Hypothalamus (tissue), 51 donors: Measurements from ENCODE around the gene SPRY4.
"Not testable (repeated sequence)": the region's sequence is repeated elsewhere in the genome, so short reads cannot be mapped to it uniquely, and the experiment has no call there.

Experiments
- DNase-seq, 51 donors: peaks; one replicate each; lab custom pipeline; 2025; lab: John Stamatoyannopoulos, UW

Gene SPRY4

DNA sequence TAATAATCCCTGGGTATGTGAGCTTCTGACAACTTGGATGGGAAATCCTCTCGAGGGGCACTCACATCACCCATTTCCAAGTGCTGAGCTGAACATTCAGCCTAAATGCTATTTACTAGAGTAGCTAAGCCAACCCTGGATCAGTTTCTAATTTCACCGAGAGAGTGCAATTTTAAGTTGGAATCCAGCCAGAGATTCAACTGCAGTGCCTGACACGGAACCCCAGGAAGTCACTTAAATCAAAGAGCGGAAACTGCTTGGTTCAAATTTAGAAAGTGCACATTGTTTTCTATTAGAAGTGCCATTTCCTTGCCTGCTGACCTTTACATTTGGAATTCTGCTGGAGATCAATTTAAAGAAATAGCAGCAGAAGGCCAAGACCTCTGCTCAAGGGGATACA, 8.8 kb downstream of the SPRY4 start:
- DNase-seq = no peak

DNA sequence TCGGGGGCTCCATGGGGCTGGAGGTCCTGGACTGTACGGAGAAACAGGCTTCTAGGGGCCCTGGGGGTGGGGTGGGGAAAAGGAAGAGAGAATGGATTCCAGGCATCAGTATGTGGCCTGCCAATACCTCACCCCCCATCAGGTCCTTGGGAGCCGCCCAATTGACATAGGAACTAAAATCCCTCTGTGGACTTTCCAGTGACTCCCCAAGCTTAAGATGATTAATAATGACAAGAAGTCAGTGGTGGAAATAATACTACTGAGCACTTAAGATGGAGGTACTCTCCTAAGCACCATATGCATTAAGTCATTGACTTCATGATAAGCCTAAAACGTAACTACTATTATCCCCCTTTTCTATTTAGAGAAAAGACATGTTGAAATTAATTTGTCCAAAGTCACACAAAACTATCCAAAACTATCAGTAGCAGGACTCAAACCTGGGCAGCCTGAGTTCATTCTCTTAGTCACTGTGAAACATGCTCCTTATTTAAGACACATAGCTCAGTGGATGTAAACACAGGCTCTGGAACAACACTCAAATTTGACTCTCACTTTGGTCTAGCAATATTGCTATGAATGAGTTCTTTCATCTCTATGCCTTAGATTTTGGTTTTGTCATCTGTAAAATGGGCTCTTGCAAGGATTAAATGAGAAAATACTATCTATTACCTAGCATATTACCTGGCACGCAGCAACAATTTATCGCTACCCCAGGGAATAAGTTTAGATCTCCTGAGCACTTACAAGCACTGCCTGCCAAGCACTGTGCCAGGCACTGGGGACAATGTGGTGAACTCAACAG, 9.5 kb downstream of the SPRY4 start:
- no peak for DNase-seq

DNA sequence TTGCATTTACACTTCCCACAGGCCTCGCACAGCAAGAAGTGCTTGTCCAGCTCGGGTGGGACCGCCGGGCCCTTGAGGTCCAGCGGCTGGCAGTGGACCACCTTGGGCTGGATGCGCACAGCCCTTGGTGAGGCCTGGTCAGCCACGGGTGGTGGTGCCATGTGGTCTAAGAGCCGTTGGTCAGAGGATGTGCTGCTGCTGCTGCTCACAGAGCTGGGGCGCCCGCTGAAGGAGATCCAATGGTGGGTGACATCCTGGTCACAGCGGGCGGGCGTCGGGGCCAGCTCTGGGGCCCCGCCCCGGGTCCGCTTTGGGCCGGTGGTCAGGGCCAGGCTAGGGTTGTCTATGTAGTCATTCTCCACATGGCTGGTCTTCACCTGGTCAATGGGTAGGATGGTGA, 10.2 kb downstream of the SPRY4 start:
- no peak for DNase-seq

GRCh38 chr5:142314109-142314508, 10.7 kb downstream of the SPRY4 start:
- DNase-seq = no peak

- DNase-seq = no peak
Measured at GRCh38 chr5:142313682-142314081, 11.1 kb downstream of the SPRY4 start.

DNA sequence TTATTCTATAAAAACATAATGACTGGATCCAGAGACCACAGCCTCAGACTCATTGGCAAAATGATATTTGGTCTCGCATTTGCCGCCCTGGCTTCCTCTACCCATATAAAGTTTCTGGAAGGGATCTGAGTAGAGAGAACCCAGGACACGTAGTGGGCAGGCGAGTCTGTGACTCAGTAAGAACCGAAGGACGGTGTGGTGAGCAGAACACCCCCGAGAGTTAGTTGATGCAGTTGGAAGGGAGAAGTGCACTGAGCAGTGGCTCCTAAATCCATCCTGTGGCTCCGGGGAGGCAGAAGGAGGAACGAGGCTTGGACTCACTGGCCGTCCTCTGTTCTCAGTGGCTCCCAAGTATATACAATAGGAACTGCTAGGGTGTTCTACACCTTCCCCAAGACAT, 11.5 kb downstream of the SPRY4 start:
- DNase-seq = no peak

- DNase-seq = no peak
Measured at GRCh38 chr5:142312399-142312798, 12.4 kb downstream of the SPRY4 start.

DNA sequence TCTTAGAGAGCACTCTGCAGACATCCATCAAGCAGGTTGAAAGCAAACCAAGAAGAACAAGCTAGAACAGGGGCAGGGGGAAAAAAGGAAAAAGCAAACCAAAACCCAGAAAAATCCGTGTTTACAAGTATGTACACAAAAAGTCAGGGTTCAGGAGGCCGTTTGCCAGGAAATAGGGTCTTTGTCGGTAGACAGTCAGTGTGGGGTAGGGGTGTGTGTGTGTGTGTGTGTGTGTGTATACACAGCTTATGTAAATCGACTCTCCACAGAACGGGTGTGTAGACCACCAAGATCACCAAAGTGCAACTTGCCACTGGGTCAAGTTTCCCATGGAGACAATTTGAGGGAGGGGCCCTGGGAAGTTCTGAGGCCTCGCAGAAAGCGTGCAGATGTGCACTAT, 13.1 kb downstream of the SPRY4 start:
- DNase-seq = no peak

DNA sequence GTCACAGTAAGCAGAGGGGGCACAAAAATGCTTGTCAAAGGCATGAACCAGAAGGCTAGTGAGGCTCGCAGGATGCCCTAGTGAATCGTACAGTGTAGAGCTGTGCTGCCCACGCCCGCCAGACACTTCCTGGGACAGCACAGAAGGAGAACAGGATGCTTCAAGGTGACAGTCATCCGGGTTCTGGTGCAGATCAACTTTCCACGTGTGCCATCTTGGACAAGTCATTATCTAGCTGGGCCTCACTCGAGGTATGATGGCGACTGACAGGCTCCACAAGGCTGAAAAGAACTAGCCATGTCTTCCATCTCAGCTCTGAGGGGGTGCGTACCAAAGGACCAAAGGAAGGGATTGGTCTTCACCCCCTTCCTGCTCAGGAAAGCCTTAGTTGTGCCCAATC, 14.0 kb downstream of the SPRY4 start:
- no peak for DNase-seq

GRCh38 chr5:142309747-142310318, 15.0 kb downstream of the SPRY4 start:
- no peak for DNase-seq

DNA sequence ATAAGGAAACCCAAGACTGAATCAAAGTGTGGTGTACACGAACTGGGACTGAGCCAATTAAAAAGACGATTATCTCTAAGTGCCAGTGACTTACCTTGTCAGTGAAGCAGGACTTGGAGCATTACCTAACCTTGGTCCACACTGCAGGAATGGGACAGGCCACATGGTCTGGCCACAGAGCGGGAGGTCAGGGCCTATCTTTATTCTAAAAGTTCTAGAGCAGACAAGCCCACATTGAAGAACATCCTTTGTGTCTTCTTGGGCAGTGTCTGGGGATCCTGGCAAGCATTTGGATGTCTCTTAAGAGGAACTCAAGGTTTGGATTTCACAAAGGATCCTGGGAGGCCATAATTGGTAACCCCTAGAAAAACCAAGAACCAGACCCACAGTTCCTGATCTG, 16.5 kb downstream of the SPRY4 start:
- no peak for DNase-seq

DNA sequence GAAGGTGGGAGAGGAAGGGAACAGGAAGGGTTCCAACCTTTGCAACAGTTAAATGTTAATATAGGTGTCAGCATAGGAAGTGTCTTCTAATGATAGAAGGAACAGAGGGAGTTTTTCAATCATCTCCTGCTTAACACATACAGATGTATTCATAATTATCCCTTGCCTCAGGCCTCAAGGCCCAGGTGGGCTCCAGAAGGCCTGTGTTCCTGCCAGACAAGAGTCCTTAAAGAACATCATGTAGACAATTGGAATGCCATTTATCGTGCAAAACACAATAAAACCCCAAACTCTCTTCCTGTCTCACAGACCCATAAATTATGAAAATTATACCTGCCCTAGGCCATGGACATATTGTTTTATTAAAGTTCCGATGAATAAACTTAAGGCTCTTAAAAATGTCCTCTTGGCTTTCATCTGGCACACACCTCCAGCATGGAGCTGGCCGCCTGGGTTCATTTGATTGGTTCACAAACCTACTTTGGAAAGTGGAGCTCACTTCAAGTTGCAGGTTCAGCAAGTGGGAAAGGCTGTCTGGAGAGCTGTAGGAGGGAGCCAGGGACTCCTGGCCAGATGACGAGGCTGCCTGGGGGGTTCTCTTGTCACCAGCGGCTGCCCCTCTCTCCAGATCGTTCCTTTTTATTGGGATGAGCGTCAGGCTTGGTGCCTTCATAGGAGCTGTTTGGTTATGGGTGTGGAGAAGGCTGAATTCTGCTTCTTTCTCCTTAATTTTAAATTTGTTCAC, 17.5 kb downstream of the SPRY4 start:
- no peak for DNase-seq

GRCh38 chr5:142306077-142306502, 18.7 kb downstream of the SPRY4 start:
- DNase-seq = no peak

- no peak for DNase-seq
Measured at GRCh38 chr5:142305211-142305610, 19.6 kb downstream of the SPRY4 start.

GRCh38 chr5:142304013-142304701, 20.7 kb downstream of the SPRY4 start:
- DNase-seq = no peak

DNA sequence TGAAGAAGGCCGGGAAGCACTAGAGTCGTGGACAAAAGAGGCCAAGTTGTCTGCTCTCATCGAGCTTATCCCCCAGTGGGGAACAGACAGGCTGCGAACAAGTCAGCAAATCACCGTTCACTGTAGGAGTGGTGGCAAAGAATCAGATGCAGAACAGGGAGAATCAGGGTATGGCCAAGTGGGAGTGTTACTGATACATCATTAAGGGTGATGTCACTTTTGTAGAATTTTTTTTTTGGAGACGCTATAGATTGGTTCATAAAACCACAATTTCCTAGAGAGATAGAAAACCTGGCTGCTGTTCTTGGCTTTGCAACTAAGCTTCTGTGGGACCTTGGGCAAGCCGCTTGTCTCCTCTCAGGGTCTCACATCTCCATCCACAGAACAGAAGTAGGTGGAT, 21.3 kb downstream of the SPRY4 start:
- no peak for DNase-seq

DNA sequence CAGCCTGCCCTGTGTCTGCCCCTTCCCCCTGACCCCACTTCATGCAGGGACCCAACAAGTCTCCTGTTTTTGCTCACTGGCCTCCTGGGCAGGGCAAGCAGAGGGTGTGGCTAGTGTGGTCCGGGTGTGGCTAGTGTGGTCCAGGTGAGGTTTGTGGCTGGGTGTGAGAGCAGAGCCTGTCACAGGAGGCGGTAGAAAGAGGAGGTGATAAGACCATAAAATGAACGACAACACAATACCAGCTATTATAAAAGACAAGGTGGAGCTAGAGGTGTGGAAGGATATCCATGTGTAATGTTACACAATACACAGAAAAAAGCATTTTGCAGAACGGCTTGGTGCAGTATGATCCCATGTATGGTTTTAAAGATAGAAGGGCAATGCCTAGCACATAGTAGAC, 23.3 kb downstream of the SPRY4 start:
- no peak for DNase-seq

GRCh38 chr5:142300677-142301076, 24.1 kb downstream of the SPRY4 start:
- no peak for DNase-seq

GRCh38 chr5:142298789-142299188, 26.0 kb downstream of the SPRY4 start:
- DNase-seq = no peak

DNA sequence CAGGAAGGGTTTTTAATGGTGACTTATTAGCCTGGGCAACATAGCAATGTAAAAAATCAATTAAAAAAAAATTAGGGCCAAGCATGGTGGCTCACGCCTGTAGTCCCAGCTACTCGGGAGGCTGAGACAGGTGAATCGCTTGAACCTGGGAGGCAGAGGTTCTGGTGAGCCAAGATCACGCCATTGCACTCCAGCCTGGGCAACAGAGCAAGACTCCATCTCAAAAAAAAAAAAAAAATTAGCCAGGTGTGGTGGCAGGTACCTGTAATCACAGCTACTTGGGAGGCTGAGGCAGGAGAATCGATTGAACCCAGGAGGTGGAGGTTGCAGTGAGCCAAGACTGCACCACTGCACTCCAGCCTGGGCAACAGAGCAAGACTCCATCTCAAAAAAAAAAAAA, 27.0 kb downstream of the SPRY4 start:
- not testable (repeated sequence) for DNase-seq

- DNase-seq = no peak
Measured at GRCh38 chr5:142296914-142297417, 27.9 kb downstream of the SPRY4 start.
